ENCODE results near the gene SPINT1. TPM values are rescaled to one million over a fixed set of nuclear protein-coding genes. Genes with fewer than 3 reads are reported as not detected.

SPINT1 gene
- total and polyA plus RNA-seq, 2 experiments from 2014 or later: 5.3 to 9.5 TPM

- Histone ChIP-seq H3K27me3 (no peaks in the 10 kb centered on the region), H3K36me3 (no peaks in the 10 kb centered on the region), H3K4me3 (no peak overlapping the region), H3K4me1 (ENCODE audit: low read depth) (peaks cover 19% of the 10 kb centered on the region), H3K9me3 (ENCODE audit: low read depth) (no peaks in the 10 kb centered on the region), H3K27ac (no peak overlapping the region)
- TF ChIP-seq, protein P1, sequence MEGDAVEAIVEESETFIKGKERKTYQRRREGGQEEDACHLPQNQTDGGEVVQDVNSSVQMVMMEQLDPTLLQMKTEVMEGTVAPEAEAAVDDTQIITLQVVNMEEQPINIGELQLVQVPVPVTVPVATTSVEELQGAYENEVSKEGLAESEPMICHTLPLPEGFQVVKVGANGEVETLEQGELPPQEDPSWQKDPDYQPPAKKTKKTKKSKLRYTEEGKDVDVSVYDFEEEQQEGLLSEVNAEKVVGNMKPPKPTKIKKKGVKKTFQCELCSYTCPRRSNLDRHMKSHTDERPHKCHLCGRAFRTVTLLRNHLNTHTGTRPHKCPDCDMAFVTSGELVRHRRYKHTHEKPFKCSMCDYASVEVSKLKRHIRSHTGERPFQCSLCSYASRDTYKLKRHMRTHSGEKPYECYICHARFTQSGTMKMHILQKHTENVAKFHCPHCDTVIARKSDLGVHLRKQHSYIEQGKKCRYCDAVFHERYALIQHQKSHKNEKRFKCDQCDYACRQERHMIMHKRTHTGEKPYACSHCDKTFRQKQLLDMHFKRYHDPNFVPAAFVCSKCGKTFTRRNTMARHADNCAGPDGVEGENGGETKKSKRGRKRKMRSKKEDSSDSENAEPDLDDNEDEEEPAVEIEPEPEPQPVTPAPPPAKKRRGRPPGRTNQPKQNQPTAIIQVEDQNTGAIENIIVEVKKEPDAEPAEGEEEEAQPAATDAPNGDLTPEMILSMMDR (IDR thresholded peaks at IDR 0.05; ENCODE audit: low read depth, low read length): no peak
- DNase-seq (ENCODE audit: low read depth in 1 of 2, low spot score in 1 of 2): peak in 1 of 2 donors; percentile 16
These were observed 18.0 kb upstream of the SPINT1 start for GRCh38 chr15:40825661-40826422.

DNA sequence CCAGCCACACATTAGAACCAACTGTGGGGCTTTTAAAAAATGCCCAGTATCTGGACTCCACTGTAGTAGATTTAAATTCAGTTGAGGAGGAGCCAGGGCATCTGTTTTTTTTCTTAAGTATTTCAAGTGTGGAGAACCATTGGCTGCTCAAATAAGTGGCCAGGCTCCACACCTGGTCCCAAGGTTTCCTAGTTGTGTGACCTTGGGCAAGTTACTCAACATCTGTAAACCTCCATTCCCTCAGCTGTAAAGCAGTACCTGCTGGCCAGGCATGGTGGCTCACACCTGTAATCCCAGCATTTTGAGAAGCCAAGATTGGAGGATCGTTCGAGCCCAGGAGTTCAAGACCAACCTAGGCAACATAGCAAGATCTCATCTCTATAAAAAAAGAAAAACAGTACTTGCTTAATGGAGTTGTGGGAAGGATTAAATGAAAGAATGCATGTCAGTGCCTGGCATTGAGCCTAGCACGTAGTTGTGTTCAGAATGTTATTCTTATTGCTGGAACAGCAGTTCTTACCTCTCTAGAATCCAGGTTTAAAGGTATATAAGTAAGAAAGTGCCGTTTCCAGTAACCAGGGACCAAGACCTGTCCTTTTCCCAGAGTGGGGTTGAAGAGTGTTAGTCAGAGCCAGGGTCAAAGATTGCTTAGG lies 17.3 kb upstream of the SPINT1 start:
- Histone ChIP-seq H3K4me1 (ENCODE audit: low read depth) (peaks cover 19% of the 10 kb centered on the region), H3K27ac (no peak overlapping the region), H3K4me3 (no peak overlapping the region), H3K36me3 (no peaks in the 10 kb centered on the region), H3K9me3 (ENCODE audit: low read depth) (no peaks in the 10 kb centered on the region), H3K27me3 (no peaks in the 10 kb centered on the region)
- DNase-seq (ENCODE audit: low read depth in 1 of 2, low spot score in 1 of 2): peak in 1 of 2 donors; percentile 10
- TF ChIP-seq, protein P1 (IDR thresholded peaks at IDR 0.05; ENCODE audit: low read depth, low read length): no peak

DNA sequence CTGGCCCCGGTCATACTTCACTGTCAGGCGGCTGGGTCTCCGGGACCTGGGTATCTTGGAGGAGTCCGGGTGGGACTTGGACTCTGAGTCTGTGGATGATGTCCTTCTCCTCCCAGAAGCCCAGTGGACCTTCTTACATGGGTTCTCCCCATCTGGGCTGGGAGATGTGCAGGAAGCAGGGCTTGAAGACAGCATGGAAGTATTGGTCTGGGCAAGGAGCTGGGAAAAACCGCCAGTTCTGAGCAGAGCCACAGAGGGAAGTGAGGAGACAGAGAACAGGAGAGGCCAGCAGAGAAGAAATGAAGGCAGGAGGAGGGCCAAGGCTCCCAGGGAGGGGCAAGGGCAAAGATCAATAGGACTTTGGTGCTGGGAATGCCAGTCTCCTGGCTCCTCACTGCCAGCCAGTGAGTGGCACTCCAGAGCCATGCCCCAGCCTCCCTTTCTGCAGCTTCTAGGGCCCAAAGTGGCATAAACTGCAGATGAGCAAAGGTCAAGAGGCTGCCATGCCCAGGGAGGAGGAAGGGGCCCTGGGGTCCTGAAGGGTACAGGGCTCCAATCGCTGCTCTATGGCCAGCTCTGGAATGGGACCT lies 15.3 kb upstream of the SPINT1 start, which contains the start of gene PPP1R14D:
Gene PPP1R14D (minus strand): TSS at position 262 of the 590 bp plus-strand sequence. CDS start 67 bp downstream, at position 195.
- peaks cover 19% of the 10 kb centered on the region for H3K4me1 ChIP-seq (ENCODE audit: low read depth)
- no peaks in the 10 kb centered on the region for H3K36me3 ChIP-seq
- DNase-seq (ENCODE audit: low read depth in 1 of 2, low spot score in 1 of 2): no peak
- no peak within 1 kb of the TSS for H3K27ac ChIP-seq
- no peak within 1 kb of the TSS for H3K4me3 ChIP-seq
- TF ChIP-seq, protein P1 (IDR thresholded peaks at IDR 0.05; ENCODE audit: low read depth, low read length): no peak
- H3K9me3 ChIP-seq (ENCODE audit: low read depth): no peaks in the 10 kb centered on the region
- H3K27me3 ChIP-seq: no peaks in the 10 kb centered on the region

- Histone ChIP-seq H3K9me3 (ENCODE audit: low read depth) (no peaks in the 10 kb centered on the region), H3K4me3 (no peak overlapping the region), H3K27me3 (no peaks in the 10 kb centered on the region), H3K36me3 (no peaks in the 10 kb centered on the region), H3K4me1 (ENCODE audit: low read depth) (peaks cover 17% of the 10 kb centered on the region), H3K27ac (no peak overlapping the region)
- TF ChIP-seq, protein P1 (IDR thresholded peaks at IDR 0.05; ENCODE audit: low read depth, low read length): no peak
- no peak for DNase-seq (ENCODE audit: low read depth in 1 of 2, low spot score in 1 of 2)
These were observed 14.7 kb upstream of the SPINT1 start for GRCh38 chr15:40829115-40829514.

DNA sequence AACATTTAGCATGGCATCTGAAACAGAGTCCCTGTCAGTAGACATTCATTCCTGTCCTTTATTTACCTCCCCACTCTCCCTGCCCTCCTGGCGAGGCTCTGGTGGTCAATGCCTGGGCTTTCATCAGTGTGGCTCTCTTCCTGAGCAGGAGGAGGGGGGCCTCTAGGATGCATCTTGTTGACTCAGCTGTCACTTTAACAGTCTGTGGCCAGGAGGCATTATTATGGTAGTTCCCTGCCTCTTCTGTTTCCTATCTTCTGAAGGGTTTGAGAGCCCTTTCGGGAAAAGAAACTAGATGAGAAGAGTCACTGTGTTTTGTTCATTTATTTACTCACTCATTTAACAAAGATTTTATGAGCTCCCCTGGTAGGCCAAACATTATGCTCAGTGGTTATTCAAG lies 13.0 kb upstream of the SPINT1 start:
- no peaks in the 10 kb centered on the region for H3K9me3 ChIP-seq (ENCODE audit: low read depth)
- no peak overlapping the region for H3K27ac ChIP-seq
- H3K36me3 ChIP-seq: no peaks in the 10 kb centered on the region
- no peaks in the 10 kb centered on the region for H3K27me3 ChIP-seq
- no peak overlapping the region for H3K4me3 ChIP-seq
- TF ChIP-seq, protein P1 (IDR thresholded peaks at IDR 0.05; ENCODE audit: low read depth, low read length): no peak
- no peaks in the 10 kb centered on the region for H3K4me1 ChIP-seq (ENCODE audit: low read depth)
- DNase-seq (ENCODE audit: low read depth in 1 of 2, low spot score in 1 of 2): no peak

All from cardiac muscle cell (in vitro differentiated cells and primary cell).